CD4-positive, alpha-beta T cell treated with Interleukin-10 for 1 hour (primary cell): ENCODE measurements around the gene SRPX.

Experiments used
- DNase-seq: peaks from one replicate; pipeline ENCODE4 v3.0.0-alpha.2; 2020

The SRPX gene

GRCh38 chrX:38129366-38129765, 91.3 kb downstream of the SRPX start:
- no peak for DNase-seq

- DNase-seq = no peak
These were observed 92.7 kb downstream of the SRPX start for GRCh38 chrX:38127961-38128360.

- no peak for DNase-seq
These were observed 94.5 kb downstream of the SRPX start for GRCh38 chrX:38126179-38126578.

GRCh38 chrX:38124000-38124399, 96.7 kb downstream of the SRPX start:
- no peak for DNase-seq

- DNase-seq = no peak
These were observed 103.2 kb downstream of the SRPX start for GRCh38 chrX:38117485-38117884.

GRCh38 chrX:38116706-38117105, 104.0 kb downstream of the SRPX start:
- no peak for DNase-seq

- no peak for DNase-seq
These were observed 108.1 kb downstream of the SRPX start for GRCh38 chrX:38112566-38112965.

GRCh38 chrX:38111196-38111595, 109.5 kb downstream of the SRPX start:
- no peak for DNase-seq

- DNase-seq = no peak
These were observed 110.4 kb downstream of the SRPX start for GRCh38 chrX:38110231-38110630.

- no peak for DNase-seq
These were observed 111.4 kb downstream of the SRPX start for GRCh38 chrX:38109042-38109898.

GRCh38 chrX:38108364-38108763, 112.3 kb downstream of the SRPX start:
- DNase-seq = no peak

- no peak for DNase-seq
These were observed 113.5 kb downstream of the SRPX start for GRCh38 chrX:38106991-38107655.

GRCh38 chrX:38105216-38105725, 115.4 kb downstream of the SRPX start:
- no peak for DNase-seq

GRCh38 chrX:38103857-38104812, 116.5 kb downstream of the SRPX start:
- no peak for DNase-seq

- no peak for DNase-seq
These were observed 117.8 kb downstream of the SRPX start for GRCh38 chrX:38102875-38103274.

GRCh38 chrX:38102240-38102639, 118.4 kb downstream of the SRPX start:
- no peak for DNase-seq

- no peak for DNase-seq
These were observed 121.0 kb downstream of the SRPX start for GRCh38 chrX:38099688-38100087.
